ENCODE results near the gene DAND5. TPM values are rescaled to one million over a fixed set of nuclear protein-coding genes. Genes with fewer than 3 reads are reported as not detected.

The DAND5 gene
- total RNA-seq, 1 experiment from 2014 or later, result not detected

- in situ Hi-C loops (cut with HindIII; ENCODE audit: low pct_unique_long_range_greater_than_20kb, low sequenced_read_pairs), result no loop called here
- no peak for DNase-seq (ENCODE audit: low read depth, low spot score)
Measured at GRCh38 chr19:13001166-13001501, 31.8 kb downstream of the DAND5 start.

- no peak for DNase-seq (ENCODE audit: low read depth, low spot score)
- in situ Hi-C loops (cut with HindIII; ENCODE audit: low pct_unique_long_range_greater_than_20kb, low sequenced_read_pairs), result no loop called here
Measured at GRCh38 chr19:13001502-13002165, 32.3 kb downstream of the DAND5 start.

- no peak for DNase-seq (ENCODE audit: low read depth, low spot score)
- in situ Hi-C loops (cut with HindIII; ENCODE audit: low pct_unique_long_range_greater_than_20kb, low sequenced_read_pairs), result no loop called here
Measured at GRCh38 chr19:13002166-13002898, 33.0 kb downstream of the DAND5 start.

GRCh38 chr19:13003081-13003480 is 33.7 kb downstream of the DAND5 start:
- in situ Hi-C loops (cut with HindIII; ENCODE audit: low pct_unique_long_range_greater_than_20kb, low sequenced_read_pairs), result no loop called here

GRCh38 chr19:13004273-13004672 is 34.9 kb downstream of the DAND5 start:
- in situ Hi-C loops (cut with HindIII; ENCODE audit: low pct_unique_long_range_greater_than_20kb, low sequenced_read_pairs), result no loop called here
- DNase-seq (ENCODE audit: low read depth, low spot score), result no peak

More at GRCh38 chr19:13003081-13003480, 33.7 kb downstream of the DAND5 start:
- no peak for DNase-seq (ENCODE audit: low read depth, low spot score)

GRCh38 chr19:13005253-13005652 is 35.9 kb downstream of the DAND5 start:
- in situ Hi-C loops (cut with HindIII; ENCODE audit: low pct_unique_long_range_greater_than_20kb, low sequenced_read_pairs), result no loop called here
- DNase-seq (ENCODE audit: low read depth, low spot score), result no peak

GRCh38 chr19:13005861-13006370 is 36.5 kb downstream of the DAND5 start:
- DNase-seq (ENCODE audit: low read depth, low spot score), result no peak
- in situ Hi-C loops (cut with HindIII; ENCODE audit: low pct_unique_long_range_greater_than_20kb, low sequenced_read_pairs), result no loop called here

GRCh38 chr19:13006431-13007281 is 37.3 kb downstream of the DAND5 start:
- in situ Hi-C loops (cut with HindIII; ENCODE audit: low pct_unique_long_range_greater_than_20kb, low sequenced_read_pairs), result no loop called here
- no peak for DNase-seq (ENCODE audit: low read depth, low spot score)

- in situ Hi-C loops (cut with HindIII; ENCODE audit: low pct_unique_long_range_greater_than_20kb, low sequenced_read_pairs), result no loop called here
- DNase-seq (ENCODE audit: low read depth, low spot score), result no peak
Measured at GRCh38 chr19:13007292-13008045, 38.1 kb downstream of the DAND5 start.

- in situ Hi-C loops (cut with HindIII; ENCODE audit: low pct_unique_long_range_greater_than_20kb, low sequenced_read_pairs), result no loop called here
- no peak for DNase-seq (ENCODE audit: low read depth, low spot score)
Measured at GRCh38 chr19:13008926-13009787, 39.8 kb downstream of the DAND5 start.

GRCh38 chr19:13010038-13010991 is 40.9 kb downstream of the DAND5 start:
- DNase-seq (ENCODE audit: low read depth, low spot score), result no peak
- in situ Hi-C loops (cut with HindIII; ENCODE audit: low pct_unique_long_range_greater_than_20kb, low sequenced_read_pairs), result no loop called here

GRCh38 chr19:13010992-13011652 is 41.7 kb downstream of the DAND5 start:
- DNase-seq (ENCODE audit: low read depth, low spot score), result no peak
- in situ Hi-C loops (cut with HindIII; ENCODE audit: low pct_unique_long_range_greater_than_20kb, low sequenced_read_pairs), result no loop called here

GRCh38 chr19:13011653-13012389 is 42.4 kb downstream of the DAND5 start:
- in situ Hi-C loops (cut with HindIII; ENCODE audit: low pct_unique_long_range_greater_than_20kb, low sequenced_read_pairs), result no loop called here

GRCh38 chr19:13012390-13012689 is 43.0 kb downstream of the DAND5 start:
- in situ Hi-C loops (cut with HindIII; ENCODE audit: low pct_unique_long_range_greater_than_20kb, low sequenced_read_pairs), result no loop called here
- no peak for DNase-seq (ENCODE audit: low read depth, low spot score)

More at GRCh38 chr19:13011653-13012389, 42.4 kb downstream of the DAND5 start:
- no peak for DNase-seq (ENCODE audit: low read depth, low spot score)
